ENCODE measurements around the gene NELFE. TPM values are rescaled to one million over a fixed set of nuclear protein-coding genes. Genes with fewer than 3 reads are reported as not detected.
"Not testable (repeated sequence)": the region's sequence is repeated elsewhere in the genome, so short reads cannot be mapped to it uniquely, and the experiment has no call there.

Gene NELFE
- total and polyA plus RNA-seq, 11 donors: 35.4 to 82.0 (median 46.4) TPM

GRCh38 chr6:32002546-32003268 lies 43.9 kb upstream of the NELFE start:
- H3K27ac ChIP-seq; H3K9me3 ChIP-seq; intact Hi-C loops (cut with DNase I); H3K27me3 ChIP-seq; H3K4me1 ChIP-seq; H3K36me3 ChIP-seq; H3K4me3 ChIP-seq; DNase-seq: not testable (repeated sequence)
- no CpG with 5 or more reads among the region's 15 CpGs for WGBS, 4 donors
- peak in 3 of 4 donors; percentile 52 to 60 (median 55) for ATAC-seq

- H3K4me3 ChIP-seq; H3K4me1 ChIP-seq; ATAC-seq; H3K9me3 ChIP-seq; H3K36me3 ChIP-seq; H3K27ac ChIP-seq; H3K27me3 ChIP-seq; intact Hi-C loops (cut with DNase I): not testable (repeated sequence)
- 87 to 96% (median 94%) methylated on average over 5 to 6 of the region's 6 CpGs for WGBS, 4 donors
- DNase-seq: peak in 1 of 5 donors; percentile 2
Observed at GRCh38 chr6:31996385-31996784, 37.6 kb upstream of the NELFE start.

- WGBS, 4 donors: 94 to 97% methylated on average over 9 to 10 of the region's 14 CpGs; no CpG with 5 or more reads in 2 of the 4 donors
- DNase-seq; intact Hi-C loops (cut with DNase I); H3K36me3 ChIP-seq; H3K9me3 ChIP-seq; H3K4me3 ChIP-seq; ATAC-seq; H3K27ac ChIP-seq; H3K4me1 ChIP-seq; H3K27me3 ChIP-seq: not testable (repeated sequence)
Observed at GRCh38 chr6:31994421-31994820, 35.6 kb upstream of the NELFE start.

- DNase-seq; H3K4me1 ChIP-seq; intact Hi-C loops (cut with DNase I); H3K4me3 ChIP-seq; H3K27ac ChIP-seq; H3K9me3 ChIP-seq; H3K36me3 ChIP-seq; H3K27me3 ChIP-seq: not testable (repeated sequence)
- no CpG with 5 or more reads among the region's 10 CpGs for WGBS, 4 donors
- peak in 1 of 4 donors; percentile 41 for ATAC-seq
Observed at GRCh38 chr6:31989363-31989762, 30.6 kb upstream of the NELFE start.

GRCh38 chr6:31981744-31982143 lies 23.0 kb upstream of the NELFE start, which contains the start of gene C4A:
TSS of gene C4A (plus strand) at chr6:31982057. CDS start at chr6:31982108, 51 bp downstream.
- no CpG with 5 or more reads among the region's 7 CpGs for WGBS, 4 donors
- H3K27me3 ChIP-seq; H3K9me3 ChIP-seq; DNase-seq; H3K4me1 ChIP-seq; intact Hi-C loops (cut with DNase I); H3K27ac ChIP-seq; H3K4me3 ChIP-seq: not testable (repeated sequence)
- H3K36me3 ChIP-seq: peaks cover 0 to 18% (median 13%) of the 10 kb centered on the region in 9 donors
- ATAC-seq: peak; percentile 85 to 94 (median 86)

- DNase-seq; ATAC-seq; intact Hi-C loops (cut with DNase I); H3K9me3 ChIP-seq; H3K4me3 ChIP-seq; H3K4me1 ChIP-seq; H3K27ac ChIP-seq; H3K27me3 ChIP-seq: not testable (repeated sequence)
- no CpG with 5 or more reads among the region's 5 CpGs for WGBS, 4 donors
- H3K36me3 ChIP-seq: peaks cover 0 to 18% (median 13%) of the 10 kb centered on the region in 9 donors
Observed at GRCh38 chr6:31980998-31981397, 22.2 kb upstream of the NELFE start.

GRCh38 chr6:31980195-31980876 lies 21.6 kb upstream of the NELFE start:
- intact Hi-C loops (cut with DNase I): not testable (repeated sequence)
- DNase-seq: peak in 1 of 5 donors; percentile 19
- ATAC-seq: peak in 1 of 4 donors; percentile 18

More at GRCh38 chr6:31980195-31980876, 21.6 kb upstream of the NELFE start:
- H3K4me3 ChIP-seq, H3K27me3 ChIP-seq, H3K27ac ChIP-seq, H3K4me1 ChIP-seq, H3K9me3 ChIP-seq: not testable (repeated sequence)
- WGBS, 4 donors: 86 to 96% (median 91%) methylated on average over 2 to 13 of the region's 13 CpGs
- H3K36me3 ChIP-seq: peaks cover 0 to 18% (median 13%) of the 10 kb centered on the region in 9 donors

All from heart left ventricle (tissue), 16 donors.